H9 (cell line): ENCODE data around the gene PGS1. TPM values are rescaled to one million over a fixed set of nuclear protein-coding genes. Genes with fewer than 3 reads are reported as not detected.

Source experiments
- DNase-seq: peaks from one replicate; pipeline ENCODE4 v3.0.0-alpha.2; 2017
- H2AFZ ChIP-seq: one replicate; pipeline ENCODE4 v1.6.1; 2013; ENCODE audit warnings: mild to moderate bottlenecking, low read length, control low read depth, moderate library complexity
- H2AK5ac ChIP-seq: 2 replicates; pipeline ENCODE4 v1.6.1; 2013; ENCODE audit warnings: low read length, control low read depth, mixed read lengths; ENCODE audit not compliant: insufficient read length
- H2BK120ac ChIP-seq: one replicate; pipeline ENCODE4 v1.6.1; 2013; ENCODE audit warnings: low read depth, mild to moderate bottlenecking, low read length, control low read depth, inconsistent platforms; ENCODE audit not compliant: poor library complexity, severe bottlenecking
- H2BK12ac ChIP-seq: 2 replicates; pipeline ENCODE4 v1.6.1; 2013; ENCODE audit warnings: low read length, control low read depth, mixed read lengths, low read depth; ENCODE audit not compliant: insufficient read length
- H2BK15ac ChIP-seq: 2 replicates; pipeline ENCODE4 v1.6.1; 2013; ENCODE audit warnings: low read depth, low read length, control low read depth
- H2BK20ac ChIP-seq: one replicate; pipeline ENCODE4 v1.6.1; 2013; ENCODE audit warnings: low read depth, mild to moderate bottlenecking, low read length, control low read depth, inconsistent platforms; ENCODE audit not compliant: poor library complexity, severe bottlenecking
- H2BK5ac ChIP-seq: 2 replicates; pipeline ENCODE4 v1.6.1; 2013; ENCODE audit warnings: low read length, control low read depth, mixed read lengths; ENCODE audit not compliant: insufficient read length
- H3K14ac ChIP-seq: 2 replicates; pipeline ENCODE4 v1.6.1; 2013; ENCODE audit warnings: low read length, control low read depth; ENCODE audit not compliant: insufficient read depth
- H3K18ac ChIP-seq: 2 replicates; pipeline ENCODE4 v1.6.1; 2013; ENCODE audit warnings: low read depth, mild to moderate bottlenecking, mixed read lengths, low read length, control low read depth; ENCODE audit not compliant: insufficient read length
- H3K23ac ChIP-seq: 2 replicates; pipeline ENCODE4 v1.6.1; 2013; ENCODE audit warnings: low read length, control low read depth, mixed read lengths, low read depth; ENCODE audit not compliant: insufficient read length
- H3K23me2 ChIP-seq: 2 replicates; pipeline ENCODE4 v1.6.1; 2013; ENCODE audit warnings: low read depth, mild to moderate bottlenecking, mixed read lengths, low read length, control low read depth; ENCODE audit not compliant: insufficient read length, poor library complexity, severe bottlenecking
- H3K27ac ChIP-seq: 2 replicates; pipeline ENCODE4 v1.5.1; 2013; ENCODE audit warnings: low read length, control low read depth, mixed read lengths, low read depth; ENCODE audit not compliant: insufficient read length
- H3K27me3 ChIP-seq: 2 replicates; pipeline ENCODE4 v1.6.1; 2013; ENCODE audit warnings: low read length, control low read depth, inconsistent platforms; ENCODE audit not compliant: insufficient read depth
- H3K4ac ChIP-seq: 2 replicates; pipeline ENCODE4 v1.6.1; 2013; ENCODE audit warnings: low read depth, mild to moderate bottlenecking, control low read depth, inconsistent platforms, low read length, moderate library complexity
- H3K4me1 ChIP-seq: 2 replicates; pipeline ENCODE4 v1.6.1; 2013; ENCODE audit warnings: low read length, control low read depth, inconsistent platforms; ENCODE audit not compliant: insufficient read depth
- H3K4me2 ChIP-seq: 2 replicates; pipeline ENCODE4 v1.6.1; 2013; ENCODE audit warnings: low read length, control low read depth, mixed read lengths; ENCODE audit not compliant: insufficient read length, insufficient read depth
- H3K56ac ChIP-seq: 2 replicates; pipeline ENCODE4 v1.6.1; 2013; ENCODE audit warnings: low read depth, mild to moderate bottlenecking, mixed read lengths, low read length, control low read depth; ENCODE audit not compliant: insufficient read length
- H3K79me1 ChIP-seq: 2 replicates; pipeline ENCODE4 v1.6.1; 2013; ENCODE audit warnings: low read depth, mild to moderate bottlenecking, moderate library complexity, low read length, control low read depth, inconsistent platforms; ENCODE audit not compliant: insufficient read depth, poor library complexity, severe bottlenecking
- H3K79me2 ChIP-seq: 2 replicates; pipeline ENCODE4 v1.6.1; 2013; ENCODE audit warnings: low read length, control low read depth, inconsistent platforms; ENCODE audit not compliant: insufficient read depth
- H3K9ac ChIP-seq: 2 replicates; pipeline ENCODE4 v1.6.1; 2013; ENCODE audit warnings: low read length, control low read depth, mixed read lengths; ENCODE audit not compliant: insufficient read length; ENCODE audit errors: extremely low read depth
- H3K9me3 ChIP-seq: one replicate; pipeline ENCODE4 v1.6.1; 2013; ENCODE audit warnings: low read depth, low read length, inconsistent platforms; ENCODE audit not compliant: control insufficient read depth
- H3T11ph ChIP-seq: one replicate; pipeline ENCODE4 v1.6.1; 2013; ENCODE audit warnings: mild to moderate bottlenecking, low read length, control low read depth, inconsistent platforms
- H4K20me1 ChIP-seq: one replicate; pipeline ENCODE4 v1.6.1; 2013; ENCODE audit not compliant: control insufficient read depth, insufficient read length, insufficient read depth
- H4K5ac ChIP-seq: 2 replicates; pipeline ENCODE4 v1.6.1; 2013; ENCODE audit warnings: low read depth, mild to moderate bottlenecking, mixed read lengths, low read length, control low read depth; ENCODE audit not compliant: insufficient read length
- H4K8ac ChIP-seq: replicated peaks from 2 replicates; pipeline ENCODE4 v1.6.1; 2013; ENCODE audit warnings: low read length, control low read depth, mixed read lengths, low read depth; ENCODE audit not compliant: insufficient read length
- H4K91ac ChIP-seq: 2 replicates; pipeline ENCODE4 v1.6.1; 2013; ENCODE audit warnings: low read depth, mild to moderate bottlenecking, moderate library complexity, mixed read lengths, low read length, control low read depth; ENCODE audit not compliant: insufficient read length
- H3K27ac Mint-ChIP-seq, 3 experiments: 2 replicates in 2 of 3; 3 replicates in 1 of 3; pipeline ENCODE4 v1.8.0; 2020 to 2021; ENCODE audit warnings: mixed read lengths in 3 of 3, mild to moderate bottlenecking in 1 of 3, moderate library complexity in 1 of 3
- H3K27me3 Mint-ChIP-seq: 2 replicates; pipeline ENCODE4 v1.8.0; 2021; ENCODE audit warnings: low read depth, mild to moderate bottlenecking, moderate library complexity, mixed read lengths
- H3K36me3 Mint-ChIP-seq, 3 experiments: 2 replicates in 2 of 3; 3 replicates in 1 of 3; pipeline ENCODE4 v1.8.0; 2020 to 2021; ENCODE audit warnings: low read depth in 3 of 3, mixed read lengths in 3 of 3; ENCODE audit not compliant: insufficient read depth in 1 of 3
- H3K4me1 Mint-ChIP-seq, 2 experiments: 2 replicates each; pipeline ENCODE4 v1.8.0; 2020; ENCODE audit warnings: mixed read lengths in 2 of 2
- H3K4me3 Mint-ChIP-seq, 2 experiments: 2 replicates in 1 of 2; 3 replicates in 1 of 2; pipeline ENCODE4 v1.8.0; 2020 to 2021; ENCODE audit warnings: mild to moderate bottlenecking in 2 of 2, mixed read lengths in 2 of 2, moderate library complexity in 1 of 2
- H3K9me3 Mint-ChIP-seq, 2 experiments: 2 replicates in 1 of 2; 3 replicates in 1 of 2; pipeline ENCODE4 v1.8.0; 2020; ENCODE audit warnings: mild to moderate bottlenecking in 2 of 2, mixed read lengths in 2 of 2, moderate library complexity in 1 of 2
- CTCF ChIP-seq: fragments of 200-600 bp; sonication (generic); conservative IDR thresholded peaks from 3 replicates; pipeline ENCODE4 v1.8.0; 2021; ENCODE audit warnings: antibody characterized with exemption, mild to moderate bottlenecking
- WGBS: extraction: QIAGEN DNeasy Blood & Tissue Kit; methylation state at CpG from one replicate; pipeline ENCODE4 v1.1.7; 2013; ENCODE audit warnings: missing lambda C conversion rate, low lambda C conversion rate, mixed read lengths; ENCODE audit not compliant: insufficient read length; ENCODE audit errors: extremely low coverage; 5-methylcytosine and 5-hydroxymethylcytosine counted together
- total RNA-seq: library from RNA; stranded (reverse); gene quantifications from 2 replicates; pipeline ENCODE4 v1.2.1, GENCODE V29; 2021

The PGS1 gene
- total RNA-seq, 1 experiment from 2014 or later: 45.7 TPM

- TF ChIP-seq CTCF: no peak
- Mint-ChIP-seq H3K4me1 (peaks cover 0 to 3% of the 10 kb centered on the region in 2 experiments; a peak in 1 of 4 replicates), H3K36me3 (peaks cover 0 to 6% (median 3%) of the 10 kb centered on the region in 3 experiments; a peak in 2 of 7 replicates)
Measured at GRCh38 chr17:78460951-78461798, 82.7 kb downstream of the PGS1 start.

More at GRCh38 chr17:78460951-78461798, 82.7 kb downstream of the PGS1 start:
- Histone ChIP-seq H2AFZ (no peak overlapping the region), H4K8ac (no peak overlapping the region), H3K23me2 (no peaks in the 10 kb centered on the region), H3K4me2 (no peak overlapping the region), H3K9ac (no peak overlapping the region), H2AK5ac (no peak overlapping the region), H3T11ph (no peak overlapping the region), H2BK12ac (no peak overlapping the region), H3K79me2 (no peaks in the 10 kb centered on the region), H3K4ac (no peak overlapping the region), H4K91ac (no peak overlapping the region), H2BK20ac (no peak overlapping the region), H3K18ac (no peak overlapping the region), H2BK120ac (no peak overlapping the region), H3K27ac (no peak overlapping the region), H3K9me3 (no peaks in the 10 kb centered on the region), H3K56ac (no peak overlapping the region), H2BK15ac (no peak overlapping the region), H3K27me3 (no peaks in the 10 kb centered on the region), H3K23ac (no peak overlapping the region), H2BK5ac (no peak overlapping the region), H4K5ac (no peak overlapping the region), H3K4me1 (no peaks in the 10 kb centered on the region; the same call in 1 of the 2 replicates), H4K20me1 (no peaks in the 10 kb centered on the region), H3K14ac (no peak overlapping the region), H3K79me1 (no peaks in the 10 kb centered on the region)
- Mint-ChIP-seq H3K27ac (peak overlapping the region in 1 of 3 experiments; percentile 98; a peak in 1 of 7 replicates), H3K27me3 (no peaks in the 10 kb centered on the region), H3K9me3 (peaks cover 4 to 7% of the 10 kb centered on the region in 2 experiments; a peak in 3 of 5 replicates), H3K4me3 (no peak overlapping the region)
- DNase-seq: no peak
- no CpG with 5 or more reads among the region's 34 CpGs for WGBS
